HFFc6 (cell line): ENCODE data around the gene PITX1. TPM values are rescaled to one million over a fixed set of nuclear protein-coding genes. Genes with fewer than 3 reads are reported as not detected.

Experiments used
- DNase-seq: peaks from one replicate; pipeline ENCODE4 v3.0.0-alpha.2; 2018
- H3K27ac Mint-ChIP-seq: 2 replicates; pipeline ENCODE4 v1.8.0; 2020; ENCODE audit warnings: mild to moderate bottlenecking, mixed read lengths
- H3K27me3 Mint-ChIP-seq: 2 replicates; pipeline ENCODE4 v1.8.0; 2021; ENCODE audit warnings: mild to moderate bottlenecking, moderate library complexity, mixed read lengths; ENCODE audit not compliant: insufficient read depth
- H3K36me3 Mint-ChIP-seq: 2 replicates; pipeline ENCODE4 v1.8.0; 2021; ENCODE audit warnings: low read depth, mixed read lengths
- H3K4me1 Mint-ChIP-seq: 2 replicates; pipeline ENCODE4 v1.8.0; 2020; ENCODE audit warnings: low read depth, mixed read lengths
- H3K4me3 Mint-ChIP-seq: 2 replicates; pipeline ENCODE4 v1.8.0; 2020; ENCODE audit warnings: mild to moderate bottlenecking, moderate library complexity, mixed read lengths
- H3K9me3 Mint-ChIP-seq: 2 replicates; pipeline ENCODE4 v1.8.0; 2020; ENCODE audit warnings: mild to moderate bottlenecking, mixed read lengths
- total RNA-seq, 6 experiments: library from RNA; stranded (reverse); fragmentation: NEBNext Ultra II Directional; extraction: Animal tissue kit (Norgen Biotek cat#: 25700); gene quantifications; 2 replicates in 1 of 6; 3 replicates in 5 of 6; pipeline ENCODE4 v1.2.3, GENCODE V29; 2021
- TF ChIP-seq, protein P1 (sequence below): fragments of 200-600 bp; sonication (generic); IDR thresholded peaks from 2 replicates; pipeline ENCODE4 v1.5.0; 2021; ENCODE audit warnings: antibody characterized with exemption, mild to moderate bottlenecking

Gene PITX1
- total RNA-seq, 6 experiments from 2014 or later: 13.4 to 26.0 (median 14.8) TPM

DNA sequence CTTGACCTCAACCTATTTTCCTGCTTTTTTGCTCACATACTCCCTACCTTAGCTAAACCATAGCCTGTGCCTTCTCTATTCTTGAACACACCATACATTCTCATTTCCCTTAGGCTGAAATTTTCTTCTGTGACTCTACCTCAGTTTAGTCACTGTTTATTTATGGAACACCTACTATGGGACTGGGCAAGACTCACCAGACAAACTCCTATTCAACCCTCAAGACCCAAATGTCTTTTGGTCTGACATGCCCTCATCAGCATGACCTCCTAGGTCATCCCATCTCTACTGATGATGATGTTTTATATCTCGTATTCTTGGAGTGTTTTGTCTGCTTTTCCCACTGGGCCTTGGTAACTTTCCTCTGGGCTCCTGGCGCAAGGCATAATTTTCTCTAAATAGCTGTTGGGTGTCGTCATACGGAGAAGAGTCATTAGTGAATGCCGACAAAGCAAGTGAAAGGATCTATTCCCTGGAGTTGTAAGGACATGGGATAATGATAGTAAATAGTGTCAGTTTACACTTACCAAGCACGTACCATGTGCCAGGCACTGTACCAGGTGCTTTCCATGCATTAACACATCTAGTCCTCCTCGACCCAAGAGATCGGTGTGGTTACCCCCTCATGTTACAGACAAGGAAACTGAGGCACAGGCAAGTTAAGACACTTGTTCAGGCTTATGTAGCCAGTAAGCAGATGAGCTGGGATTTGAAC, 22.4 kb upstream of the PITX1 start:
- no peaks in the 10 kb centered on the region for H3K4me1 Mint-ChIP-seq
- H3K4me3 Mint-ChIP-seq: no peak overlapping the region
- TF ChIP-seq, protein P1, sequence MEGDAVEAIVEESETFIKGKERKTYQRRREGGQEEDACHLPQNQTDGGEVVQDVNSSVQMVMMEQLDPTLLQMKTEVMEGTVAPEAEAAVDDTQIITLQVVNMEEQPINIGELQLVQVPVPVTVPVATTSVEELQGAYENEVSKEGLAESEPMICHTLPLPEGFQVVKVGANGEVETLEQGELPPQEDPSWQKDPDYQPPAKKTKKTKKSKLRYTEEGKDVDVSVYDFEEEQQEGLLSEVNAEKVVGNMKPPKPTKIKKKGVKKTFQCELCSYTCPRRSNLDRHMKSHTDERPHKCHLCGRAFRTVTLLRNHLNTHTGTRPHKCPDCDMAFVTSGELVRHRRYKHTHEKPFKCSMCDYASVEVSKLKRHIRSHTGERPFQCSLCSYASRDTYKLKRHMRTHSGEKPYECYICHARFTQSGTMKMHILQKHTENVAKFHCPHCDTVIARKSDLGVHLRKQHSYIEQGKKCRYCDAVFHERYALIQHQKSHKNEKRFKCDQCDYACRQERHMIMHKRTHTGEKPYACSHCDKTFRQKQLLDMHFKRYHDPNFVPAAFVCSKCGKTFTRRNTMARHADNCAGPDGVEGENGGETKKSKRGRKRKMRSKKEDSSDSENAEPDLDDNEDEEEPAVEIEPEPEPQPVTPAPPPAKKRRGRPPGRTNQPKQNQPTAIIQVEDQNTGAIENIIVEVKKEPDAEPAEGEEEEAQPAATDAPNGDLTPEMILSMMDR: no peak
- H3K27me3 Mint-ChIP-seq: peaks cover 15% of the 10 kb centered on the region
- H3K36me3 Mint-ChIP-seq: no peaks in the 10 kb centered on the region
- no peaks in the 10 kb centered on the region for H3K9me3 Mint-ChIP-seq
- H3K27ac Mint-ChIP-seq: no peak overlapping the region
- no peak for DNase-seq

GRCh38 chr5:135055396-135055795, 21.4 kb upstream of the PITX1 start:
- Mint-ChIP-seq H3K27me3 (peaks cover 20% of the 10 kb centered on the region), H3K36me3 (no peaks in the 10 kb centered on the region), H3K9me3 (no peaks in the 10 kb centered on the region), H3K4me1 (no peaks in the 10 kb centered on the region), H3K27ac (no peak overlapping the region), H3K4me3 (no peak overlapping the region)
- DNase-seq: no peak
- TF ChIP-seq, protein P1: no peak

- Mint-ChIP-seq H3K36me3 (no peaks in the 10 kb centered on the region), H3K4me1 (no peaks in the 10 kb centered on the region), H3K4me3 (no peak overlapping the region), H3K27ac (no peak overlapping the region), H3K9me3 (no peaks in the 10 kb centered on the region), H3K27me3 (peaks cover 22% of the 10 kb centered on the region)
- TF ChIP-seq, protein P1: no peak
- DNase-seq: no peak
Observed at GRCh38 chr5:135054546-135054945, 20.5 kb upstream of the PITX1 start.

- H3K27me3 Mint-ChIP-seq: peaks cover 25% of the 10 kb centered on the region
- DNase-seq: no peak
- H3K27ac Mint-ChIP-seq: no peak overlapping the region
- H3K4me3 Mint-ChIP-seq: no peak overlapping the region
- H3K9me3 Mint-ChIP-seq: no peaks in the 10 kb centered on the region
- H3K36me3 Mint-ChIP-seq: no peaks in the 10 kb centered on the region
- TF ChIP-seq, protein P1: no peak
- no peaks in the 10 kb centered on the region for H3K4me1 Mint-ChIP-seq
Observed at GRCh38 chr5:135053989-135054388, 20.0 kb upstream of the PITX1 start.

- TF ChIP-seq, protein P1: no peak
- DNase-seq: no peak
- Mint-ChIP-seq H3K4me1 (no peaks in the 10 kb centered on the region), H3K27ac (no peak overlapping the region), H3K4me3 (no peak overlapping the region), H3K27me3 (peaks cover 28% of the 10 kb centered on the region), H3K36me3 (no peaks in the 10 kb centered on the region), H3K9me3 (no peaks in the 10 kb centered on the region)
Observed at GRCh38 chr5:135053278-135053677, 19.2 kb upstream of the PITX1 start.
